COLO829 (cell line): ENCODE data around the gene FAM76A.
"Not testable (repeated sequence)": the region's sequence is repeated elsewhere in the genome, so short reads cannot be mapped to it uniquely, and the experiment has no call there.

Experiments used
- DNase-seq: peaks from one replicate; pipeline ENCODE4 v3.0.0; 2012; ENCODE audit warnings: low spot score

FAM76A gene

DNA sequence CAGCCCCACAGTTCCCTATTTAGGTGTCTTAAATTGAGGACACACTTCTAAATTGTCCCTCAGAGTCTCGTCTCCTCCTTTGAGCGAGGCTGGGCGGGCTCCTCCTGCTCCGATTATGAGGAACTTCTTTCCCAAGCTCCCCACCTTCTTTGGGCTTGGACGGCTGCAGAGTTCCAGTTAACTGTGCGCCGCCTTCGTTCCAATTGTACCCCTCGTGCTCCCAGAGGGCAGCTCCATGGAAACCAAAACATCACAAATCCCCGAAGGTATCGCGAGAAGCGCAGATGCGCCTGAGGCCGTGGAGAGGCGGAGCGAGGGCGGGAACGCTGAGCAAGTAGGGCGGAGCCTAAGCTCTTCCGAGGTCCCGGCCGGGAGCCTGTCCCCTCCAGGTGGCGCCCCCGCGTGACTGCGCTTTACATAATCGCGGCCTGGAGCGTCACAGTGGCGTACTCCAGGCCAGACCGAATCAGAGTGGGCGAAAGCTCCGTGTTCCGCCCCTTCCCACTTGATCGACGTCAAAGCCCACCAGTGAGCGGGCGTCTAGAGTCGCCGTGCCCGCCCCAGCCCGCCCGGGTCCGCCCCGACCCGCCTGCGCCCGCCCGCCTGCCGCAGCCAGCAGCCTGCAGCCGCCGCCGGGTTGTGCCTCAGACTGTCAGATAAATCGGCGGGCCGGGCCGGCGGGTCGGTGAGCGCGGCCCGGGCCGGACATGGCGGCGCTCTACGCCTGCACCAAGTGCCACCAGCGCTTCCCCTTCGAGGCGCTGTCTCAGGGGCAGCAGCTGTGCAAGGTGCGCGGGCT is at the start of gene FAM76A:
FAM76A (plus strand) TSS at position 588 of the 799 bp plus-strand sequence; CDS start at position 708, 120 bp downstream.
- DNase-seq = peak; percentile 97

DNA sequence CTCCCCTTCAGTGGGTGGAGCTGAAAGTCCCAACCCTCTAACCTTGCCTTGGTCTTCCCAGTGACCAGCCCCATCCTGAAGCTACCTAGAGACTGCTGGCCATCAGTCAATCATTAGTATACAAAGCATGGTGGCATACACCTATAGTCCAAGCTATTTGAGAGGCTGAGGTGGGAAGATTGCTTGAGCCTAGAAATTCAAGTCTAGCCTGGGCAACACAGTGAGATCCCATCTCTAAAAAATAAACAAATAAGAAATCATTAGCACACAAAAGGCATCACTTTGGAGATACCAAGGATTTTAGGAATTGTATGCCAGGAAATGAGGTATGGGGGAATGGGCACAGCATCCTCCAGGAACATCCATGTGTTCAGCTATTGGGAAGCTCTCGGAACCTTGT is 49.4 kb upstream of the FAM76A start:
- no peak for DNase-seq

DNA sequence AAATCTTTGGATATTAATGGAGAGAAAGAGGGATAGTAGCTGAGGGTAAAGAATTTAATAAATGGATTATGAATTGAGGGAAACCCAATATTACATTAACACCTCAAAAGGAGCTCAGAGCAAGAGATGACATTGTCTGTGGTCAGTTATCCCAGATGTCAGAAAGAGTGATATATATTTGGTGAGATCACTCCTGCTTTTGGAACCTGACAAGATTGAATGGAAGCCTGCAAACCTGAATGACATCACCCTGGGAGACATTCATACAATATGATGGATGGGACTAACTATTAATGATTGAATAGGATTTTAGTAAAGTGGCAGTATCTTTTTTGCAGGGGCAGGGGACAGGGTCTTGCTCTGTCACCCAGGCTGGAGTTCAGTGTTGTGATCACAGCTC is 47.0 kb upstream of the FAM76A start:
- DNase-seq = no peak

DNA sequence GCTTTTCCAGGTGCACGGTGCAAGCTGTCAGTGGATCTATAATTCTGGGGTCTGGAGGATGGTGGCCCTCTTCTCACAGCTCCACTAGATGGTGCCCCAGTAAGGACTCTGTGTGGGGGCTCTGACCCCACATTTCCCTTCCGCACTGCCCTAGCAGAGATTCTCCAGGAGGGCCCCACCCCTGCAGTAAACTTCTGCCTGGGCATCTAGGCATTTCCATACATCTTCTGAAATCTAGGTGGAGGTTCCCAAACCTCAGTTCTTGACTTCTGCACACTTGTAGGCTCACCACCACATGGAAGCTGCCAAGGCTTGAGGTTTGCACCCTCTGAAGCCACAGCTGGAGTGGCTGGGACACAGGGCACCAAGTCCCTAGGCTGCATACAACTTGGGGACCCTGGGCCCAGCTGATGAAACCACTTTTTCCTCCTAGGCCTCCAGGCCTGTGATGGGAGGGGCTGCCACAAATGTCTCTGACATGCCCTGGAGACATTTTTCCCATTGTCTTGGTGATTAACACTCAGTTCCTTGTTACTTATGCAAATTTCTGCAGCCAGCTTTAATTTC is 45.5 kb upstream of the FAM76A start:
- not testable (repeated sequence) for DNase-seq

DNA sequence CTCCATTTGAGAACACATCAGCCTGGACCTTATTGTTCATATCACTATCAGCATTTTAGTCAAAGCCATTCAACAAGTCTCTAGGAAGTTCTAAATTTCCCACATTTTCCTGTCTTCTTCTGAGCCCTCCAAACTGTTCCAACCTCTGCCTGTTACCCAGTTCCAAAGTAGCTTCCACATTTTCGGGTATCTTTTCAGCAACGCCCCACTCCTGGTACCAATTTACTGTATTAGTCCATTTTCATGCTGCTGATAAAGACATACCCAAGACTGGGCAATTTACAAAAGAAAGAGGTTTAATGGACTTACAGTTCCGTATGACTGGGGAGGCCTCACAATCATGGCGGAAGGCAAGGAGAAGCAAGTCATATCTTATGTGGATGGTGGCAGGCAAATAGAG is 44.2 kb upstream of the FAM76A start:
- DNase-seq = not testable (repeated sequence)

DNA sequence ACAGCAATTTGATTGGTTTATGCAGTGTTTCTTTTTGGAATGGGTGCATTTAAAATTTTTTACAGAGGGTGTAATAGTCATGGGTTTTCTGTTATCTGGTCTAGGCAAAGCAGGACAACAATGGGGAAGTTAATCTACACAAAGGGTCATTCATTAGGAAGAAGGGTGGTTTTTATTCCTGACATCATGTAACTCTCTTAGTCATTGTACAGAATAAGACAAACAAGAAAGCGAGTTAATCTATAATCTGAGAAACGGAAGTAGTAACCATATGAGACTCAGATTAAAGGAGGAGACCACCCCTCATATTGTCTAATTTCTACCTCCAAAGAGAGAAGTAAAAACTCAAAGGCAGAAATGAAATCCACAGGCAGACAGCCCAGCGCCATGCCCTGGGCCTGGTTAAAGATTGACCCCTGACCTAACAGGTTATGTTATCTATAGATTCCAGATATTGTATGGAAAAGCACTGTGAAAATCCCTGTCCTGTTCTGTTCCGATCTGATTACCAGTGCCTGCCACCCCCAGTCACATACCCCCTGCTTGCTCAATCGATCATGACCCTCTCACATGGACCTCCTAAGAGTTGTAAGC is 43.3 kb upstream of the FAM76A start:
- DNase-seq = peak; percentile 87

DNA sequence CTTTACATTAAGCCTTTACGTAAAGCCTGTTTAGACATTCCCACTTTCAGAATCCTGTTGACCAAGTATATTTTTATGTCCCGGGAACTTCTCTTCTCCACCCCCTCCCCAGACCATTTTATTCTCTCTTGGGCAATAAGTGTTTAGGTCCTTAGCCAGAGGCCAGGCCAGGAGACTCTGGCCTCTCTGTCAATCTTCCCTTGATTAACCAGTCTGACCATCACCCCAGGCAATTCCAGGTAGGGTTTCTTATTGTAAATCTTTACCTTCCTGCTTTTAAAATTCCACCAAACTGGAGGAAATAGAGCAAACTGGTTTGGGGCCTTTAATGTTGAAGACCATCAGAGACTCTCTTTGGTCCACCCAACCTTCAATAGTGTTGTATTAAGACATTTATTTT is 41.6 kb upstream of the FAM76A start:
- DNase-seq = no peak

DNA sequence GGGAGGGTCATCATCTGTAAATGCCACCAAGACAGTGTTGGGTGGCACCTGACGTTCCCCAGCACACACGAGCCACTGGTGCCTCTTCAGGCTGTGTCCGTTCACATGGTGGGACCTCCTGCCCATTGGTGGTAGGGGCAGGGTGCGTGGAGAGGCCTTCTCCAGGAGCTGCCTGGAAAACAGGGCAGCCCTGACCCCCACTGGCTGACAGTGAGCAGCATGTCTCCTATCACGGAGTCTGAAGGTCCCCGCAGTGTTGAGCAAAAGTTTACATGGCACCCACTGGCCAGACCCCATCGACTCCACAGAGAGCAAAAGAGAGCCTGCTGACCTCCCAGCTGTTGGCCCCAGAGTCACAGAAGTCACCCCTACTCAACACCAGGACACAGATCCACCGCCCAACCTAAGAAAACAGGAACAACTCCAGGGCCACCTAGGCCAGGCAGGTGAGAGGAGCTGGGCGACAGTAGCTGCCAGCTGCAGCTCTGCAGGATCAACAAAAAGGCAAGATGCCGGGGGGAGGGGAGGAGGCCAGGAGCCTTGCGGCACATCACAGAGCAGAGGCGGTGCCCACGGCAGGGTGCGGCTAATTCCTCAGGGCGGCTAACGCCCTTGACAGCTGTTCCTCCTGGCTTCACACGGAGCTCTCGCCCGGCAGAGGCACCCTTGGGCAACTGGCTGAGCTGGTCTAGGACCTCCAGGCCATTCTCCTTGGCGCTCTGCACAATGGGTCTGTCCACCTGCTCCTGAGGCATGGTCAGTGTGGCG is 39.4 kb upstream of the FAM76A start:
- no peak for DNase-seq

DNA sequence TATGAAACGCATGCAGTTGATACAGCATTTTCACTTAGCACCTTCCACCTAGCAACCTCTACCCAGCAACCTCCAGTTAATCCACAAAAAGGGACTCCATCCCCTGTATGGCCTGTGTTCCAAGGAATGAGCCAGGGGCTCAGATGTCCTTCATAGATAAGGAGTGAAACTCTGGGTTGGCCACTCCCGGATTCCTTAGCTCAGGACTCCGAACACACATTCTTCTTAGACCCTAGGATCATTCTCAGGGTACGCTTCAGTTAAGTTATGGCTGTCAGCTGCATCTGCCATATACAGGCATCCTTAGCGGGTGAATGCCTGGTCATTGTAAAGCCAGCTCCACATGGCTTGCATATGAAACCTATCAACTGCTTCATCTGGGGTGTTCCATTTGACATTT is 37.9 kb upstream of the FAM76A start:
- no peak for DNase-seq

DNA sequence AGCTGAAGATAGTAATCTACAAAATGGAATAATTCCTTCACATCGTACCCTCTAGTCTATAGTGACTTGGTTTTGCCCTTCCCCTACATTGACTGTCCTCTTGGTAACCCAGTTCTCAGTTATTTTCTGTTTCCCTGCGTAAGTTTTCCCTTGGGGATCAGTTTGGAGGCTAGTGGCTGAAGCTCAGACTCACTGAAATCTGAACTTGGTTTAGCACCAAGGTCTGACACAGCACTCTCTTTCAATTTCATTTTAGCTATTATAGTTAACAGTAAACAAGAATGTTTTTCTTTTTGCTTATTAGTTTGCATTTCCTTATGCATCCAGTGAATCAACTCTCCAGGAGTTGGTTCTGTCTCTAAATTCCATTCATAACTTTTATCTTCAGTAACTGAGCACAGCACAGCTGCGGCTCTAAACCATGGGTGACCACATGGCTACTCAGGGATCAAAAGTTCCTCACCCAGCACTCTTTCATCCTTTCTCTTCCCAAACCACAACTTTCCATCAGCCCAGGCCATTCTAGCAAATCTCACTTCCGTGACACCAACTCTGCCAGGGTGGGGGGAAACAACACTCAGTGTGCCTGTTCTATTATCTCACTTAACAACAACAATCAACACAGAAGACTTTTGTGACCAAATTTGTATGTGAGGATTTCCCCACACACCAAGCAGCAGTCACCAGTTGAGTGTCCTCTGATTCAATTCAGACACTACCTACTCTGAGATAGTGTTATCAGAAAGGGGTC is 36.2 kb upstream of the FAM76A start:
- DNase-seq = no peak

DNA sequence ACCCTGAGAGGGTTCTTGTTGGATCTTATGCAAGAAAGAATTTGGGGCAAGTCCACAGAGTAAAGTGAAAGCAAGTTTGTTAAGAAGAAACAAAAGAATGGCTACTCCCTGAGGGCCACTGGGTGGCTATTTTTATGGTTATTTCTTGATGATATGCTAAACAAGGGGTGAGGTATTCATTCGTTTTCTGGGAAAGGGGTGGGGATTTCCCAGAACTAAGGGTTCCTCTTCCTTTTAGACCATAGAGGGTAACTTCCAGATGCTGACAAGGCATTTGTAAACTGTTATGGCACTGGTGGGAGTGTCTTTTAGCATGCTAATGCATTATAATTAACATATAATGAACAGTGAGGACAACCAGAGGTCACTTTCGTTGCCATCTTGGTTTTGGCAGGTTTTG is 35.6 kb upstream of the FAM76A start:
- DNase-seq = no peak

DNA sequence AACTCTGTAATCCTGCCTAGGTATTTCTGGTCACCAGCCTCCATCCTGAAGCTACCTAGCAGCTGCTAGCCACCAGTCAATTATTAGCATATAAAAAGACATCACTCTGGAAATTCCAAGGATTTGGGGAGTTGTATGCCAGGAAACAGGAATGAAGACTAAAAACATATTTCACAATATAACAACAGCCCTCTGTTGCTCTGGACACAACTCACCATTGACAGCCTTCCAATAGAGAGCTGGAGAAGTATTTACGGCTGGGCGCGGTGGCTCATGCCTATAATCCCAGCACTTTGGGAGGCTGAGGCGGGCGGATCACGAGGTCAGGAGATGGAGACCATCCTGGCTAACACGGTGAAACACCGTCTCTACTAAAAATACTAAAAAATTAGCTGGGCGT is 28.9 kb upstream of the FAM76A start:
- DNase-seq = not testable (repeated sequence)

DNA sequence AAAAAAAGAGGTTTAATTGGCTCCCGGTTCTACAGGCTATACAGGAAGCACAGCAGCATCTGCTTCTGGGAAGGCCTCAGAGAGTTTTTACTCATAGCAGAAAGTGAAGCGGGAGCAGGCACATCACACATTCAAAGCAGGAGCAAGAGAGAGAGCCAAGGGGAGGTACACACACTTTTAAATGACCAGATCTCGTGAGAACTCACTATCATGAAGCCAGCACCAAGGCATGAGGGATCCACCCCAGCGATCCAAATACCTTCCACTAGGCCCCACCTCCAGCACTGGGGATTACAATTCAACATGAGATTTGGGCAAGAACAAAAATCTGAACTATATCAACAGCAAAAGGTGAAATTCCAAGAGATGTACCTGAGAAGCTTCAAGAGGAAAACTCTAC is 20.8 kb upstream of the FAM76A start:
- no peak for DNase-seq

DNA sequence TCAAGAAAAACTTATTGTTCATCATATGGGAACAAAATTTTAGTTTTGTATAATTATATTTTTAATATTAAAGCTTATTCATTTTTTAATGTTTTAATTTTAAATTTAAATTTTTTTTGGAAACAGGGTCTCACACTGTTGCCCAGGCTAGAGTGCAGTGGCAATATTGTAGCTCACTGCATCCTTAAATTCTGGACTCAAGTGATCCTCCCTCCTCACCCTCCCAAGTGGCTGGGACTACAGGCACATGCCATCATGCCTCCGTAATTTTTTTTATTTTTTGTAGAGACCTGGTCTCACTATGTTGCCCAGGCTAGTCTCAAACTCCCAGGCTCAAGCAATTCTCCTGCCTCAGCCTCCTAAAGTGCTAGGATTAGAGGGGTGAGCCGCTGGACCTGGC is 20.2 kb upstream of the FAM76A start:
- DNase-seq = no peak

DNA sequence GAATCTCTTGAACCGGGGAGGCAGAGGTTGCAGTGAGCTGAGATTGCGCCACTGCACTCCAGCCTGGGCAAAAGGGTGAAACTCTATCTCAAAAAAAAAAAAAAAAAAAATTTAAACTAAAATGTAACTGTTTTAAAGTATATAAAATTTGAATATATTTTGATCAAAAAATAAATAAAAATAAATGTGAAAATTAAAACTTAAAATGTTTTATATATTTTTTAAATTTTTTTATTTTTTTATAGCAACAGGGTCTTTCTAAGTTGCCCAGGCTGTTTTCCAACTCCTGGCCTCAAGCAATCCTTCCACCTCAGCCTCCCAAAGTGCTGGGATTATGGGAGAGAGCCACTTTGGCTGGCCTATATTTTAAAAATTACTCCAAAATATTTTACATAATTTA is 15.2 kb upstream of the FAM76A start:
- no peak for DNase-seq

DNA sequence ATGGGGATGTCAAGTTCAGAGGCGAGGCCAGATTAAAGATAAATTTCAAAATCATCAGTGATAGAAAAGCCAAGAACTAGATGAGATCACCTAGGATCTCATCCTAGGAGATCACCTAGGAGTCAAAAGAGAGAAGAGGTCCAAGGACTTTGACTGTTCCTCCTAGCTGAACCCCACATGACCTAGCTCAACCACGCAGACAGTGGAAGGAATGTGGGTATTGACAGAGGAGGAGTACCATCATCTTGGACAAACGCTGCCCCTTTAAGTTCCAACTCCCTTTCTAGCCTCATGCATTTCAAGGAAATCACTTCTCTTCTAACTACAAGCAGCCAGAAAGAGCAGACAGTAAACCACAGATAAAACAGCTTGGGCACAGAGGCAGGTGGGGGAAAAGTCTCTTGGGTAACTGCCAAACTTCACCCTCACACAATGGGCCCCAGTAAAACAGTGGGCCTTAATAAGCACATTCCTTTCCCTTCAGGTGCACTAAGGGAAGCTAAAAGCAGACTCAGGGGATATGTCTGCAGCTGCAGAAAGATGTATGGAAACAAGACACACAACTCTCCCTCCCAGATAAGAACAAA is 12.5 kb upstream of the FAM76A start:
- DNase-seq = no peak

DNA sequence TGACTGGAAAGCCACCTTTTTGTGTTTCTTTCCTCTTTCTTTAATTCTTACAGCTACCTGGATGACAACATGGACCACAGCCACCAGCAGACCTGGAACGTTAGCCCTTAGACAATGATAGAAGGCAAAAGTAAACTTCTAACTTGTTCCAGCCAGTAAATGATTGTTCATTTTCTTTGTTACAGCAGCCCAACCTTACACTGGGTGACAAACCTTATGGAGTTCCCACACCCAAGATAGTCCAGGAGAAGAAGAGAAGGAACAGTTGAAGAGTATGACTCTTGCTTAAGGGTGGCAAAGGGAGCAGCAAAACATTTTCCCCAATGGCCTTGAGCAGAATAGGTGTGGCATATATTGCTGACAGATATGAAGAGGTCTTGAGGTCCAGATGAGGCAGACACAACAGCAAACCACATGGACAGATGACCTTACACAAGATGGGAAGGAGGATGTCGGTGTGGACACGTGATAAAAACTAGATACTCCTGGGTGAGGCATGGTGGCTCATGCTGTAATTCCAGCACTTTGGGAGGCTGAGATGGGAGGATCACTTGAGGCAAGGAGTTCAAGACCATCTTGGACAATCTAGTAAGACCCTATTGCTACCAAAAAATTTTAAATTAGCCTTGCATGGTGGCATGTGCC is 11.8 kb upstream of the FAM76A start:
- DNase-seq = no peak

DNA sequence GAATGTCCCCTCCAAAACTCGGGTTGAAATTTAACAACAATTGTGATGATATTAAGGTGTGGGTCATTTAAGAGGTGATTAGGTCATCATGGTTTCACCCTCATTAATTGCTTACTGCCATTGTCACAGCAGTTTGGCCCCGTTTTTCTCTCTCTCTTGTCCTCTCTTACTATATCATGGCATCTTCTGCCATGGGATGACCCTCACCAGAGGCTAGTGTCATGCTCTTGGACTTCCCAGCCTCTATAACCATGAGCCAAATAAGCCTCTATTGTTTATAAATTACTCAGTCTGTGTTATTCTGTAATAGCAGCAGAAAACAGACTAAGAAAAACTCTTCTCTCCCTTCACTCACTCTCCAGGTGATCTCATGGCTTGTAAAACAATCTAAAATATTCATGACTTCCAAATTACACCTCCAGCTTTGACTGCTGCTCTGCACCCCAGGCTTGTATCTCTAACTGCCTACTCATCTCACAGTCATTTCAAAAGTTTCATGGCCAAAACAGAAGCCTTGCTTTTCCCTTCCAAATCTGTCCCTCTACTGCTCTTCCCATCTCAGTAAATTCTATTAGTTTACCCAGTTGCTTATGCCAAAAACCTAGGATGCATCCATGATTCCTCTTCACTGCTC is 9.4 kb upstream of the FAM76A start:
- no peak for DNase-seq

DNA sequence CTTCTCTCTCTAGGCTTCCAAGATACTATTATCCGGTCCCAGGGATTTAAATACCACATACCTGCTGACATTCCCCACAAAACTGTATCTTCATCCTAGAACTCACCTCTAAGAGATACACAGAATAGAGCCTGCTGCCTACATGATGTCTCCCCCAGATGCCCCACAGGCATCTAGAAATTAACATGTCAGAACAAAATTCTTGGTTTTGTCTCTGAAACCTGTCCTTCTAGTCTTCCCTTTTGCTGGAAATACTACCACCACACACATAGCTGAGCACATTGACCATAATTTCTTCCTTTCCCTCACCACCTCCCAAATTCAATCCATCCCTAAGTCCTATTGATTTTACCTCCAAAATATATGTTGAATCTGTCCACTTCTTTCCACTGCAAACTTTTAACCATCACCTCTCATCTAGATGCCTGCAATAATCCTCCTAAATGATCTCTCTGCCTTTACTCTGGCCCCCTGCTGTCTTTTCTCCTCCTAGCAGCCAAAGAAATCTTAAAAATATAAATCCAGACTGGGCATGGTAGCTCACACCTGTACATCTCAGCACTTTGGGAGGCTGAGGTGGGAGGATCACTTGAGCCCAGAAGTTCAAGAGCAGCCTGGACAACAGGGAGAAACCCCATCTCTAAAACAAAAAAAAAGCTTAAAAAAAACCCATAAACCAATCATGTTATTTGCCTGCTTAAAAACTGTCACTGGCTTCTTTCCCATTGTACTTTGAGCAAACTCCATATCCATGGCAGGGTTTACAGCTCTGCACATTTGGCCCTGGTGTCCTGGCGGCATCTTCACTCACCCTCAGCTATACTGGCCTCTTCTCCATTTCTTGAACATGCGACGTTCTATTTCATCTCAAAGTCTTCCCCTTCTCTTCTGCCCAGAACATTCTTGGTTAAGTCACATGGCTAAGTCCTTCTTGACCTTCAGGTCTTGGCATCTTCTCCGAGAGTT is 6.2 kb upstream of the FAM76A start:
- DNase-seq = peak; percentile 6
